Esophagus squamous epithelium (tissue), 4 donors: ENCODE measurements around the gene GBE1.

Source experiments
- CTCF ChIP-seq, 6 experiments: fragments of 450-650 bp in 4 of 6; fragments of 200-600 bp in 2 of 6; sonication (generic) in 2 of 6; IDR thresholded peaks; one replicate each; pipeline ENCODE4 v1.5.1; 2016 to 2019; ENCODE audit warnings: antibody characterized with exemption in 6 of 6, mild to moderate bottlenecking in 4 of 6, moderate library complexity in 4 of 6
- POLR2A ChIP-seq, 4 donors: fragments of 450-650 bp; IDR thresholded peaks; one replicate each; pipeline ENCODE4 v1.6.1; 2017; ENCODE audit warnings: antibody characterized with exemption in 4 of 4, mild to moderate bottlenecking in 4 of 4, moderate library complexity in 3 of 4

- TF ChIP-seq CTCF (IDR thresholded peaks at IDR 0.05) (no peak), POLR2A (IDR thresholded peaks at IDR 0.05) (no peak)
These were observed 128.8 kb downstream of the GBE1 start for GRCh38 chr3:81632659-81633058.
